HG03354 (cell line): ENCODE measurements around the gene KLHL10.
"Not testable (repeated sequence)": the region's sequence is repeated elsewhere in the genome, so short reads cannot be mapped to it uniquely, and the experiment has no call there.

ENCODE experiments used
- ATAC-seq: cut with Tn5 transposase; IDR thresholded peaks from one replicate; pipeline ENCODE4 v1.9.1; 2021; ENCODE audit warnings: mild to moderate bottlenecking; ENCODE audit not compliant: unreplicated experiment, poor library complexity, severe bottlenecking

KLHL10 gene

DNA sequence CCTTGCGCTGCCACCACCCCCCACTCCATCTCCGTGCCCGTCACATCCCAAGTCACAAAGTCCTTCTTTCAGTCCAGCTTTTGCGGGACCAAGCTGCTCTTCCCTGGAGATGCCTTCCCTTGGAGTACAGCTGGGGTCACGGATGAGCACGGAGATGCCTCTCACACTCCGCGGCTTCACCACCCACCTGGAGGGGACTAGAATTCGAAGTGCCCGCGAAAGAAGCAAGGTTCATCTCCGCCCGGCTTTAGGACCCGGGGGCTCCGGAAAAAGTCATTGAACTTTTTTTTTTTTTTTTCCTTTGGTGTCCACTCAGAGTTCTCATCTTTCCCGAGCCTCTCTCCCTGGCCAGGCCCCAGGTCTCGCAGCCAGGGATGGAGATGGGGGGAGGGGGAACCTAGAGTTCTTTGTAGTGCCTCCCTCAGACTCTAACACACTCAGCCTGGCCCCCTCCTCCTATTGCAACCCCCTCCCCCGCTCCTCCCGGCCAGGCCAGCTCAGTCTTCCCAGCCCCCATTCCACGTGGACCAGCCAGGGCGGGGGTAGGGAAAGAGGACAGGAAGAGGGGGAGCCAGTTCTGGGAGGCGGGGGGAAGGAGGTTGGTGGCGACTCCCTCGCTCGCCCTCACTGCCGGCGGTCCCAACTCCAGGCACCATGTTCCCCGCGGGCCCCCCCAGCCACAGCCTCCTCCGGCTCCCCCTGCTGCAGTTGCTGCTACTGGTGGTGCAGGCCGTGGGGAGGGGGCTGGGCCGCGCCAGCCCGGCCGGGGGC is 25.1 kb upstream of the KLHL10 start, which contains the start of gene FKBP10:
TSS of gene FKBP10 (plus strand) at position 624 of the 771 bp plus-strand sequence. CDS start at position 655, 31 bp downstream.
- no peak for ATAC-seq

DNA sequence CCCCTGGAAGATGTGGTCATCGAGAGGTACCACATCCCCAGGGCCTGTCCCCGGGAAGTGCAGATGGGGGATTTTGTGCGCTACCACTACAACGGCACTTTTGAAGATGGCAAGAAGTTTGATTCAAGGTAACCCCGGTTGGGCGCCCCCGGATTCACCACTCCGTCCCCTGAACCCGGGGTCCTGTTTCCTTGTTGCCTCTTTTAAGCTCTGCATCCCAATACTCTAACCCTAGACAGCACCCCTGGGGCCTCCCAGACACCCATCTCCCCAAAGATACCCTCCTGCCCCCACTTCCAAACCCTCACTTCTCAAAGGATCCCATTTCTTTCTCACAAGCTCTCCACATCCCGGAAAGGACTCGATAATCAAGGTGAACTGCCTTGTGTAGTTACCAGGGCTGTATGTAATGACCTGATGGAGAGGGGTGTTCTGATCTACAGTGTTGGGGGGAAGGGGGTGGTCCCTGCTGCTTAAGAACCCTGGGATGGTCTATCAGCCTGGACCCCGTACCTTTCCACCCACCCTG is 24.4 kb upstream of the KLHL10 start:
- ATAC-seq, result no peak

DNA sequence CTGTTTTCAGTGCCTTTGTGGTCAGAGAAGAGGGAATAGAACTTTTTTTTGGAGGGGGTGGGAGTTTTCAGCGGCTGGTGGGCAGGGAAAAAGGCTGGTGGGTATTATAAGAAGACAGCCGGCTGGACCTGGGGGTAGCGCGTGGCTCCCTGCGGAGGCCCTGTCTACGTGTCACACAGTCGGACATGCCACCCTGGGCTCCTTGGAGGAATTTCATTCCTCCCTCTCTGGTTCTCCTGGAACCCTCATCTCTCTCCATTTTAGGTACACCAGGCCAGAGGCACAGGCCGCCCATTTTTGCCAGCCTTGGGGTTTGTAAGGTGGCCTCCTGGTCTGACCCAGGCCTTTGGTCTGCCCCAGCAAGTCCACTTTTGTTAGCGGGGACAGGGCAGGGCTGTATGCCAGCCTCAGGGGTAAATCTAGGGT is 23.9 kb upstream of the KLHL10 start:
- ATAC-seq, result no peak

DNA sequence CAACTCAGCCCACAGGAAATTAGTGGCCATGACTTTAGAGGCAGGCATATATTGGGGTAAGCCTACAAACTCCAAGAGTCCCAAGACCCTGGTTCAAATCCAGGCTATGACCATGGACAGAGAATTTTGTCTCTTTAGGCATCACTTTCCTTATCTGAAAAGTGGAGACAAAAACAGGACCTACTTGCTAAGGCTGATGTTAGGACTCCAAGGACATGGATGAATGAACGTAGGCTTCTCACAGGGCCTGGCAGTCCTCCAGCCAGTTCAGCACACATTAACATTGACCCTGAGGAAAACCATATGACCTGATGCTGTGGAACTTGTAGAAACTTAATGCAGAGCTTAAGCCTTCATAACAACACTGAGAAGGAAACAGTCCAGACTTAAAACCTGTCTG is 23.4 kb upstream of the KLHL10 start:
- ATAC-seq, result no peak

DNA sequence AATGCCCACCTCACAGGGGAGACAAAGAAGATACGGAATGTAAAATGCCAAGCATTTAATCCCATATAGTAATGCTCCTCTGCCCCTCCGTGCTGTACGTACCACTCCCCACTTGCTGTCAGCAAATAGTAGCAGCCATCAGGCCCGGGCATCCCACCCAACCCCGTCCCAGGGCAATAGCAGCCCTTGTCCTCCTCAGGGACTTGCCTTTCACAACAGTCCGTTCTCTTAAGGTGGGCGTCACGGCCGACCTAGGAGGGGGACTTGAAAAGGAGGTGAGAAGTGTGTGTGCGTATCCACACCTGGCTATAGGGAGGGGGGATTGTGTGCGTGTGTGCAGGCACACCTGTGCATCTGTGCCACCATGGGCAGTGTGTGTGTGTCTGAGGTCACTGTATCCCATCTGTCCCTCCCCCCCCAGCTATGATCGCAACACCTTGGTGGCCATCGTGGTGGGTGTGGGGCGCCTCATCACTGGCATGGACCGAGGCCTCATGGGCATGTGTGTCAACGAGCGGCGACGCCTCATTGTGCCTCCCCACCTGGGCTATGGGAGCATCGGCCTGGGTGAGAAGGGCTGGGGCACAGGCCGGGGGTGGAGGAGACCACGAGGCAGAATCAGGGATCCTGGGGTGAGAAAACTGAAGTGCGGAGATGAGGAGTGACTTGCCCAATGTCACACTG is 20.8 kb upstream of the KLHL10 start:
- ATAC-seq, result no peak

DNA sequence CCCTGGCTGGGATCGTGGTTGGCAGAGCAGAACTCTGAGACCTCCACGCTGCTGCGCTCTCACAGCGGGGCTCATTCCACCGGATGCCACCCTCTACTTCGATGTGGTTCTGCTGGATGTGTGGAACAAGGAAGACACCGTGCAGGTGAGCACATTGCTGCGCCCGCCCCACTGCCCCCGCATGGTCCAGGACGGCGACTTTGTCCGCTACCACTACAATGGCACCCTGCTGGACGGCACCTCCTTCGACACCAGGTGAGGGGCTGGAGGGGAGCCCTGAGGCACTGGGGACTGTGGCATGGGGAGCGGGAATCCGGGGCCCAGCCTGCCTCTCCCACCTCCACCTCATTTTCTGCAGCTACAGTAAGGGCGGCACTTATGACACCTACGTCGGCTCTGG is 19.6 kb upstream of the KLHL10 start:
- ATAC-seq, result no peak

DNA sequence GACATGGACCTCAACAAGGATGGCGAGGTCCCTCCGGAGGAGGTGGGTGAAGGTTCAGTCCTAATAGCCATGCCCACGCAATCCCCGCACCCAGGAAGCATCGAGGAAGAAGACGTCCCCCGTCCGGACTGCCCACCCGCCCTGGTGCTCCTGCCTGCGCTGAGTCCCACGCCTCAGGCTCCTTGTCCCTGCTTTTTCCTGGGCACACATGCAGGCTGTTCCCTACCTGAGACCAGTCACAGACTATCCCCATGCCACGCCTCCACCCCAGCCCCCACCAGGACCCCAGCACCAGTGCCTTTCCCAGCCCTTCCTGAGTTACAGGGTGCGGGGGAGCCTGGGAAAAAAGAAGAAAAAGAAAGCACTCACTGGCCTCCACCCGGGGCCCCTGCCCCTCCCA is 15.8 kb upstream of the KLHL10 start:
- ATAC-seq, result no peak

DNA sequence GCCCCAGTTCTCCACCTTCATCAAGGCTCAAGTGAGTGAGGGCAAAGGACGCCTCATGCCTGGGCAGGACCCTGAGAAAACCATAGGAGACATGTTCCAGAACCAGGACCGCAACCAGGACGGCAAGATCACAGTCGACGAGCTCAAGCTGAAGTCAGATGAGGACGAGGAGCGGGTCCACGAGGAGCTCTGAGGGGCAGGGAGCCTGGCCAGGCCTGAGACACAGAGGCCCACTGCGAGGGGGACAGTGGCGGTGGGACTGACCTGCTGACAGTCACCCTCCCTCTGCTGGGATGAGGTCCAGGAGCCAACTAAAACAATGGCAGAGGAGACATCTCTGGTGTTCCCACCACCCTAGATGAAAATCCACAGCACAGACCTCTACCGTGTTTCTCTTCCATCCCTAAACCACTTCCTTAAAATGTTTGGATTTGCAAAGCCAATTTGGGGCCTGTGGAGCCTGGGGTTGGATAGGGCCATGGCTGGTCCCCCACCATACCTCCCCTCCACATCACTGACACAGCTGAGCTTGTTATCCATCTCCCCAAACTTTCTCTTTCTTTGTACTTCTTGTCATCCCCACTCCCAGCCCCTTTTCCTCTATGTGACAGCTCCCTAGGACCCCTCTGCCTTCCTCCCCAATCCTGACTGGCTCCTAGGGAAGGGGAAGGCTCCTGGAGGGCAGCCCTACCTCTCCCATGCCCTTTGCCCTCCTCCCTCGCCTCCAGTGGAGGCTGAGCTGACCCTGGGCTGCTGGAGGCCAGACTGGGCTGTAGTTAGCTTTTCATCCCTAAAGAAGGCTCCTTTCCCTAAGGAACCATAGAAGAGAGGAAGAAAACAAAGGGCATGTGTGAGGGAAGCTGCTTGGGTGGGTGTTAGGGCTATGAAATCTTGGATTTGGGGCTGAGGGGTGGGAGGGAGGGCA is 15.1 kb upstream of the KLHL10 start:
- no peak for ATAC-seq

DNA sequence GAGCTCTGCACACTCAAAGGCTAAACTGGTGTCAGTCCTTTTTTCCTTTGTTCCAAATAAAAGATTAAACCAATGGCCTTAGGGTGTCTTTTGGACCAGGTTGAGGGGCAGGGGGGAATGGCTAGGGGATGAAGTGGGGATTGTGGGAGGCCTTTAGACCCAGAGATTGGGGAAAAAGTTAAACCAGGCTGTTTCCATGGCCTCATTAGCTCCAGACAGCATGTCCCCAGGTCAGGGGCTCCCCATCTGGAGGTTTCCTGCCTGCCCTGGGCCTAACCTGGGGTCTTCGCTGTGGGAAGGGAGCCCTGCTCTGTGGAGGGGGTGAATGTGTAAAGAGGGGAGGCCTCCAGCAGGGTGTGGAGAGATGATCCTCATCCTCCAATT is 14.5 kb upstream of the KLHL10 start:
- no peak for ATAC-seq

DNA sequence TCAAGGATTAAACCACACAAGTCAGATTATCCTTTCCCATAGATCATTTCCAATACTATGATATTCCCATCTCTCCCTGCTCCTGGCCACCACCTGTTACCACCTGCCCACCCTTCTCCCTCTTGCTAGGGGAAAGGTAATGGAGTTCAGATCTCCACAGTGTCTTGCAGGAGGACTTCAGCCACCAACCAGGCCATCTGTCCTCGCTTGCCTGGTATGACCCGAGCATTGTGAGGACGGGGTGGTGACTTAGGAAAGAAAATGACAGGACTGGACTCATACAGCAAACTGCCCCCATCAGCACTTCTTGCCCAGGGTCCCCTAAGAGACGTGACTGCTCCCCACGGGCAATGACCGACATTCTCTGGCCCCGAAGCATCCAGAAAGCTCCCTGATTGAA is 14.0 kb upstream of the KLHL10 start:
- ATAC-seq, result no peak

DNA sequence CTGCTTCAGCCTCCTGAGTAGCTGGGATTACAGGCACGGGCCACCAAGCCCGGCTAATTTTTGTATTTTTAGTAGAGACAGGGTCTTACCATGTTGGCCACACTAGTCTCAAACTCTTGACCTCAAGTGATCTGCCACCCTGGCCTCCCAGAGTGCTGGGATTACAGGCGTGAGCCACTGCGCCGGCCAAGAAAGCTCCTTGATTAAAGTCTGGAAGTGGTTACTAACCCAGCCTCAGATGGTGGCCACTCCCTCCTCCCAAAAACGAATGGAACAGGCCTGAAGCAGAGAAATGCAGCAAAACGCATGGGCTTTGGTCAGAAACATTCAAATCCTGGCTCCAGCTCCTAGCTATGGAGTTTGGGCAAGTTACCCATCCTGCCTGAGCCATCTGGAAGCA is 13.5 kb upstream of the KLHL10 start:
- ATAC-seq, result no peak

DNA sequence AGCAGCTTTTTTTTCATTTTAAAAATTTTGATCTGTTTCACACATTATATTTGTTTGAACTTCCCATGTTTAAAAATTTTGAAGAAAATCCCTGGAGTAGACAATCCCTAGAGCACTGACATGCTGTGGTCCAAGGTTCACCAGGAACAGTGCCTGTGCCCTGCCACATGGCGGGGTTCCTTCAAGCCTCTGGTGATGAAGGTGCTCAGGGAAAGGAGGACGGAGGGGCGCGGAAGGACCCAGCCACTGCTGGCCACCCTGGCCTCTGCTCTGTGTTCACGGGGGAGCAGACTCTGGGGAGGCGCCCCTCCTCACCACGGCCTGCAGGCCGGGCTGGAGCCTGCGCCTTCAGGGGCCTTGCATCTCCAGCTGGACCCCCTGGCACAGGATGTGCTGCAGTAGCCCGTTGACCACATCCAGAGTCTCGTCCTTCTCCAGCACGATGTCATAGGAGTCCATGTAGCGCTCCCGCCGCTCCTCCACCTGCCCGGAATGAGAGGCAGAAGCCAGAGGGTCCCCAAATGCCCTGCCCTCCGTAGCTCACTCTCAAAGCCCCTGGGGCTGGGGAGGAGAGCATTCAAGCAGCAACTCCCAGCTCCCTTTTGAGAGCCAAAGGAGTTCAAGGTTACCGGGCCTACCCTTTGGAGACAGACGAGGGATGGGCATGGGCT is 12.3 kb upstream of the KLHL10 start:
- no peak for ATAC-seq

DNA sequence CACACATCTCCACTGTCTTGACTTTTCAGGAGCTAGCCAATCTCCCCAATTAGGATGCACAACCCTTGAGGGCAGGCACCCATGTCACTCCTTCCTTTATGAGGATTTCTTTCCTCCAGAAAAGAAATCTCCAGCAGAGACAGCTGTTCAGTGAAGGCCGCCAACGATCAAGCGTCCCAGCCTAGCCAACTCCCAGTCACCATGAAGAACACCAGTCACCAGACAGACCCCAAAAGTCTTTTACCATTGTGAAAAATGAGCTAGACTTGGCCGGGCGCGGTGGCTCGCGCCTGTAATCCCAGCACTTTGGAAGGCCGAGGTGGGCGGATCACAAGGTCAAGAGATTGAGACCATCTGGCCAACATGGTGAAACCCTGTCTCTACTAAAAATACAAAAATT is 7.7 kb upstream of the KLHL10 start:
- not testable (repeated sequence) for ATAC-seq

DNA sequence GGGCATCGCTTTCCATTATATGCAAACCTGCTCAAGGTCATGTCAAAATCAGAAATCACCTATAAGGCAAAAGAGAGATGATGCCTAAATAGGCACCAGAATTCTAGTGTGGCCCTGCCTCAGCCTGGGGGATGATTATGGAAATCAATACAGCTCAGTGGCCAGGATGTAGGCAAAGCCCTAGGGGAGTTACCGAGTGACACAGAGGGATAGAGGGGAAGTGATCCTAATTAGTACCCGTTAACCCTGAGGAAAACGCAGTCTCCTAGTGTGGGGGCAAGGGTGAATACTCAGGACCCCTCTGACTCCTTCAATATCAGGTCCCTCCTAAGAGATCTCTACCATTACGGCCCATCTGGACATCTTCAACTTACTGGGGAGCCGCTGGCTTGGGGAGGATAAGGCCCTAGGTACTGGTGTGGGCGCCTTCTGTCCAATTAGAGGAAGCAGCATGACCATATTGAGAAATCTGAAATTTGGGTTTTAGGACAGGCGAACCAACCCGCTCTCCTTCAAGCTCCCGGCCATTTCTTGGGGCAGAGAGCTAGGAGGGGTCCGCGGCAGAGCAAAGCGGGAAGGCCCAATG is 2.3 kb upstream of the KLHL10 start:
- ATAC-seq, result no peak

DNA sequence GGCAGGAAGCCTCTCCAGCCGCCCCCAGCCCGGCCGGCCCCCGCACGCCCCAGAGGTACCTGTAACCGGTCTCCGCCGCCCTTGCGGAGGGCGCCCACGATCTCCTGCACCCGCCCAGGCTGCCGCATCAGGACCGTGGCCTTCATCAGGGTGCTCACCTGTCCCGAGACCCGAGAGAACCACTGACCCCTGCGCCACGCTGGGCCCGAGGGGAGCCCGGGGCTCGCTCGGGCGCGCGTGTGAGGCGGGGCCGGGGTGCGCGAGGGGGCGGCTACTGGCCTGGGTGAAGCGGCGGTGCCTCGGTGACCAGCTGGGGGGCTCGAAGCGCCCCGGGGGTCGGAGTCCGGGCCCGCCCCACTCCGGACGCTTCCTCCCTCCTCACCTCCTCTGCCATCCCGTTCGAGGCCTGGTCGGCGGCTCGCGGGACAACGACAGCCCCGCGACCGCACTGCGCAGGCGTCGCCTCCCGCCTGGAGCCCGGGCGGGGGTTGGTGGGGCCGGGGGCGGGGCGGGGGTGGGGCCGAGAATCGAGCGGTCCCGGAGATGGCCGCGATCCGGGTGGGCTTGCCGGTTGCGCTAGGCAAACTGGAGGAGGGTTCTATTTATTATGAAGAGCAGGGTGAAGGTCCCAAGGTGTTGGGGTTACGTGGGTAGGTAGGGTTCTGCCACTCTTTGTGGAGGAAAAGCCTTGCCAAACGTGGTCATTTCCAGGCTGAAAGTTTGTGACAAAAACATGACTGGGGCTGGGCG is 1.6 kb upstream of the KLHL10 start, which contains the start of gene NT5C3B:
TSS of gene NT5C3B (minus strand) at position 433 of the 750 bp plus-strand sequence. CDS start at position 394, 39 bp downstream.
- ATAC-seq, result no peak

DNA sequence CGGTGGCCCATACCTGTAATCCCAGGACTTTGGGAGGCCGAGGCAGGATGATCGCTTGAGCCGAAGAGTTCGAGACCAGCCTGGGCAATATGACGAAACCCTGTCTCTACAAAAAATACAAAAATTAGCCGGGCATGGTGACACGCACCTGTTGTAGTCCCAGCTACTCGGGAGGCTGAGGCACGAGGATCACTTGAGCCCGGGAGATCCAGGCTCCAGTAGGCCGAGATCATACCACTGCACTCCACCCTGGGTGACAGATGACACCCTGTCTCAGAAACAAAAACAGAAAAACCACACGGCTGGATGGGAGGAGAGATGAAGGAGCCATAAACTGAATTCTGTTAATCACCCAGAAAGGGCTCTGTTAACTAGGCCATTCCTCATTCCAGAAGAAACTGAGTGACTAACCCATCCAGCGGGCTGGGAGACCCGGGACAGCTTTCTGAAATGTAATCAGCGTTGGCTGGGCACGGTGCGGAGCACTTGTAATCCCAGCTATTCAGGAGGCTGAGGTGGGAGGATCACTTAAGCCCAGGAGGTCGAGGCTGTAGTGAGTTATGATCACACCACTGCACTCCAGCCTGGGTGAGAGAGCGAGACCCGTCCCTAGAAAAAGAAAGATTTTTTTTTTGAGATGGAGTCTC is 952 bp upstream of the KLHL10 start:
- no peak for ATAC-seq

DNA sequence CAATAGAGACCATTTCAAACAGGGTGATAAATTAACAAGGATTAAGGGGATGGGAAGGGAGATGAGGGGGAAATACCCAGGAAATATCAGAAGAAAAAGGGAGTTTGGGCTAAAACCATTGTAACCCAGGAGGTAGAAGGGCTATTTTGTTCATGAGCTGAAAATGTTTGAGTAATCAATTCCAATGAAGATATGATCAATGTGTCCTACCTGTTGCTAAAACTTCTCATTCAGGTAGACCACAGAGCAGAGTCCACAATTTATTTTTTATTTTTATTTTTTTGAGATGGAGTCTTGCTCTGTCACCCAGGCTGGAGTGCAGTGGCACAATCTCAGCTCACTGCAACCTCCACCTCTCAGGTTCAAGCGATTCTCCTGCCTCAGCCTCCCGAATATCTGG is 1.8 kb downstream of the KLHL10 start:
- ATAC-seq, result not testable (repeated sequence)

DNA sequence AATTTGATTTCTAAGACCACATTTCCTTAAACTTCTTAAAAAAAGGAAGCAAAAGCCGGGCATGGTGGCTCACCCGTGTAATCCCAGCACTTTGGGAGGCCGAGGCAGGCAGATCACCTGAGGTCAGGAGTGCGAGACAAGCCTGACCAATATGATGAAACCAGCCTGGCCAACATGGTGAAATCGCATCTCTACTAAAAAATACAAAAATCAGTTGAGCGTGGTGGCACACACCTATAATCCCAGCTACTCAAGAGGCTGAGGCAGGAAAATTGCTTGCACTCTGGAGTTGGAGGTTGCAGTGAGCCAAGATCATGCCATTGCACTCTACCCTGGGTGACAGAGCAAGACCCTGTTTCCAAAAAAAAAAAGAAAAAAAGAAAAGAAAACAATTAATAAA is 3.2 kb downstream of the KLHL10 start:
- ATAC-seq, result not testable (repeated sequence)
